ENCODE measurements around the gene DMRTB1.

Gene DMRTB1

DNA sequence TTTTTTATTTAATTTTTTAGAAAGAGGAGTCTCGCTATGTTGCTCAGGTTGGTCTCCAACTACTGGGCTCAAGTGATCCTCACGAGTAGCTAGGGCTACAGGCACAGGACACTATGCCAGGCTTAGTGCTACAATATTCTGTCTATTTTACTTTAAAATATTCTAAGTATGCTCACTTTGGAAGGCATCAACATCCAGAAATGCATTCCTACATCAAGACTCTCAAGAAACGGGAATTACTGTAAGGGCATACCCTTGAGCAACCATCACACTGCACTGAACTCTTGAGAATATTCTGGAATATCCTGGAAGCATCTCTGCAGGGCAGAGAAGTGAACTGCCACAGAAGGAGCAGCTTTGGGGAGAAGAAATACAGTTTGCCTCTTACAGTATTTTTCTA is 565 bp upstream of the DMRTB1 start:
- no peak overlapping the region for H3K27ac ChIP-seq
- H3K4me1 ChIP-seq = no peaks in the 10 kb centered on the region
- H3K36me3 ChIP-seq (ENCODE audit: control insufficient read depth, insufficient read depth, low read length) = no peaks in the 10 kb centered on the region
- H3K4me3 ChIP-seq (ENCODE audit: low read depth, low read length) = no peak overlapping the region
- TF ChIP-seq, protein P1, sequence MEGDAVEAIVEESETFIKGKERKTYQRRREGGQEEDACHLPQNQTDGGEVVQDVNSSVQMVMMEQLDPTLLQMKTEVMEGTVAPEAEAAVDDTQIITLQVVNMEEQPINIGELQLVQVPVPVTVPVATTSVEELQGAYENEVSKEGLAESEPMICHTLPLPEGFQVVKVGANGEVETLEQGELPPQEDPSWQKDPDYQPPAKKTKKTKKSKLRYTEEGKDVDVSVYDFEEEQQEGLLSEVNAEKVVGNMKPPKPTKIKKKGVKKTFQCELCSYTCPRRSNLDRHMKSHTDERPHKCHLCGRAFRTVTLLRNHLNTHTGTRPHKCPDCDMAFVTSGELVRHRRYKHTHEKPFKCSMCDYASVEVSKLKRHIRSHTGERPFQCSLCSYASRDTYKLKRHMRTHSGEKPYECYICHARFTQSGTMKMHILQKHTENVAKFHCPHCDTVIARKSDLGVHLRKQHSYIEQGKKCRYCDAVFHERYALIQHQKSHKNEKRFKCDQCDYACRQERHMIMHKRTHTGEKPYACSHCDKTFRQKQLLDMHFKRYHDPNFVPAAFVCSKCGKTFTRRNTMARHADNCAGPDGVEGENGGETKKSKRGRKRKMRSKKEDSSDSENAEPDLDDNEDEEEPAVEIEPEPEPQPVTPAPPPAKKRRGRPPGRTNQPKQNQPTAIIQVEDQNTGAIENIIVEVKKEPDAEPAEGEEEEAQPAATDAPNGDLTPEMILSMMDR (IDR thresholded peaks at IDR 0.05) = no peak
- H3K9me3 ChIP-seq (ENCODE audit: control insufficient read depth, low read length) = no peaks in the 10 kb centered on the region
- H3K79me2 ChIP-seq = no peaks in the 10 kb centered on the region
- H3K9ac ChIP-seq = no peak overlapping the region
- H3K4me2 ChIP-seq (ENCODE audit: low read length) = no peak overlapping the region
- H2AFZ ChIP-seq = no peak overlapping the region
- no peaks in the 10 kb centered on the region for H3K27me3 ChIP-seq (ENCODE audit: control insufficient read depth, insufficient read depth, low read length)

DNA sequence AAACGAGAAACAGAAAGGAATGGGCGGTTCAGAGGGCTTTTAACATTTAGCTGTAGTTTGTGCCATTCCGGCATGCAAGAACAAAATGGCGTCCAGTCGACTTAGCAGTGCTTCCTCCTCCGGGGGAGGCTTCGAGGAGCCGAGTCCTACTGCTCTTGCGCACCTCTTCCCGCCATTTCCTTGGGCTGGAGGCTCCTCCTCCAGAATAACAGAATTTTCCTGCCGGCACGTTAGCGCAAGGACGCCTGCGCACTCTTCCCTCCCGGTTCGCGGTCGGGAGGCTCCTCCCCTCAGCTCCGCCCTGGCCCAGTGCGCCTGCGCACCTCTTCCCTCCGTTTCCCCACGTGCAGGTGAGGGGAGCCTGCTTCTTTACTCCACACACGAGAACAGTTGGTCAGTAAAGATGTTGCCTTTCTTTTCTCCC is 1.0 kb downstream of the DMRTB1 start:
- Histone ChIP-seq H3K27me3 (ENCODE audit: control insufficient read depth, insufficient read depth, low read length) (no peaks in the 10 kb centered on the region), H3K9me3 (ENCODE audit: control insufficient read depth, low read length) (no peaks in the 10 kb centered on the region), H3K36me3 (ENCODE audit: control insufficient read depth, insufficient read depth, low read length) (no peaks in the 10 kb centered on the region), H3K4me2 (ENCODE audit: low read length) (no peak overlapping the region), H3K27ac (no peak overlapping the region), H3K79me2 (no peaks in the 10 kb centered on the region), H2AFZ (no peak overlapping the region), H3K9ac (no peak overlapping the region), H3K4me1 (no peaks in the 10 kb centered on the region), H3K4me3 (ENCODE audit: low read depth, low read length) (no peak overlapping the region)
- TF ChIP-seq, protein P1 (IDR thresholded peaks at IDR 0.05) = no peak

DNA sequence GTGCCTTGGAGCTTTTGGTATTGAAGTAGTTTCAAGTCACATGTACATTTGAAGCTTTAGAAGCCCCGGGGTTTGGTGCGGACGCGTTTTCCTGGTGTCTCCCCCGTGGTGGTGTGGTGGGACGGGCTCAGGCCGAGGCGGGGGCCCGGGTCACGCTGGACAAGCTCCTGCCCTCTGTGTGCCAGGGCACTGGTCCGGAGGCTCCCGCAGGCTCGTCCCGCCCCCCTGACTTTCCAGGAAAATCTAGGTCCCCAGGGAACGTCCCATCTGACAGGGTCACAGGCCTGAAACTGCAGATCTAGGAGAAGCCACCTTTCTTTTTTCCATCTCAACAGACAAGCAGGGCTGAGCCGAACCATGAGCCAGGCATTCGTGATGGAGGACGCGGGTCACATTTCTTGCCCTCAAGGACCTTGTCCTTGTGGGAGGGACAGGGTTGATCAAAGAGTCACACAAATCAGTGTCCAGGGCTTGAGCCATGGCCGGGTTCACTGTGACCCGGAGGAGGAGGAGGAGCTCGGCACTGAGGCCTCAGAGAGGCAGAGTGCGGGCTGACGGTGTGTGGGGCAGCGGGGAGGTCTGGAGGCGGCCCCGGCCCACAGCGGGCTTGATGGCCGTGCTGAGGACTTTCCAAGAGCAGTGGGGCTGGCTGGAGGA is 1.6 kb downstream of the DMRTB1 start:
- no peak overlapping the region for H2AFZ ChIP-seq
- no peaks in the 10 kb centered on the region for H3K9me3 ChIP-seq (ENCODE audit: control insufficient read depth, low read length)
- H3K9ac ChIP-seq = no peak overlapping the region
- TF ChIP-seq, protein P1 (IDR thresholded peaks at IDR 0.05) = no peak
- H3K36me3 ChIP-seq (ENCODE audit: control insufficient read depth, insufficient read depth, low read length) = no peaks in the 10 kb centered on the region
- no peaks in the 10 kb centered on the region for H3K27me3 ChIP-seq (ENCODE audit: control insufficient read depth, insufficient read depth, low read length)
- no peaks in the 10 kb centered on the region for H3K79me2 ChIP-seq
- H3K4me2 ChIP-seq (ENCODE audit: low read length) = no peak overlapping the region
- H3K4me1 ChIP-seq = no peaks in the 10 kb centered on the region
- no peak overlapping the region for H3K27ac ChIP-seq
- H3K4me3 ChIP-seq (ENCODE audit: low read depth, low read length) = no peak overlapping the region

DNA sequence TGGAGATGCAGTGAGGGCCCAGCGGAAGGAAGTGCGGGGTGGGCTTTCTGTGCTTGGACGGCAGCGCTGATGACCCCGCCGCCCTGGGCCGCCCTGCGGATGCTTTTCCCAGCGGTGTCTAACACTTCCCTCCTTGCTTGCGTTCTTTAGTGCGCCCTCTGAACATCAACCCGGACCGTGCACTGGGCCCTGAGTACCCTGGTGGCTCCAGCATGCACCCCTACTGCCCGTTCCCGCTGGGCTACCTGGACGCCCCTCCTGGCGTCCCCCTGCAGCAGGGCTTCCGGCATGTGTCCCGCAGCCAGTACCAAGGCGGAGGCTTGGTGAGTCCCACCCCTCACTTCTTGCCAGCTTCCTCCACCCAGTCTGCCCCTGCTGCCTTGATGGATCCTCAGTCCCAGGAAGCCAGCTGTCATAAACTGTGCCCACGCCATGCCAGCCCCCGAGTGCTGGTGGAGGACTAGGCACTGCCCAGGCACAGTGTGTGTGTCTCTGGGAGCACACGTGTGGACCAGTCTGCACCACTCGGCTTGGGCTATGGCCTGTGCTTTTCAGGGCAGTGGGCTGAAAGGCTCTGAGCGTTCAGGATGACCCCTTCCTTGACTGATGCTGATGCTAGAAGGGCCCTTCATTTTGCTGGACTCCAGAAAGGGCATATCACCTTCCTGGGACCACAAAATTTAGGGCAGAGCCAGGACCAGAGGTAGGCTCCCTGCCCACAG is 2.3 kb downstream of the DMRTB1 start:
- Histone ChIP-seq H3K9ac (no peak overlapping the region), H3K4me3 (ENCODE audit: low read depth, low read length) (no peak overlapping the region), H3K4me1 (no peaks in the 10 kb centered on the region), H3K36me3 (ENCODE audit: control insufficient read depth, insufficient read depth, low read length) (no peaks in the 10 kb centered on the region), H3K27ac (no peak overlapping the region), H3K27me3 (ENCODE audit: control insufficient read depth, insufficient read depth, low read length) (no peaks in the 10 kb centered on the region), H3K9me3 (ENCODE audit: control insufficient read depth, low read length) (no peaks in the 10 kb centered on the region), H3K79me2 (no peaks in the 10 kb centered on the region), H3K4me2 (ENCODE audit: low read length) (no peak overlapping the region), H2AFZ (no peak overlapping the region)
- TF ChIP-seq, protein P1 (IDR thresholded peaks at IDR 0.05) = no peak

All from parathyroid adenoma (tissue), 2 donors.